ENCODE results near the gene TXNRD1.

GRCh38 chr12:104296718-104297117 lies 81.1 kb downstream of the TXNRD1 start:
- TF ChIP-seq, protein P1, sequence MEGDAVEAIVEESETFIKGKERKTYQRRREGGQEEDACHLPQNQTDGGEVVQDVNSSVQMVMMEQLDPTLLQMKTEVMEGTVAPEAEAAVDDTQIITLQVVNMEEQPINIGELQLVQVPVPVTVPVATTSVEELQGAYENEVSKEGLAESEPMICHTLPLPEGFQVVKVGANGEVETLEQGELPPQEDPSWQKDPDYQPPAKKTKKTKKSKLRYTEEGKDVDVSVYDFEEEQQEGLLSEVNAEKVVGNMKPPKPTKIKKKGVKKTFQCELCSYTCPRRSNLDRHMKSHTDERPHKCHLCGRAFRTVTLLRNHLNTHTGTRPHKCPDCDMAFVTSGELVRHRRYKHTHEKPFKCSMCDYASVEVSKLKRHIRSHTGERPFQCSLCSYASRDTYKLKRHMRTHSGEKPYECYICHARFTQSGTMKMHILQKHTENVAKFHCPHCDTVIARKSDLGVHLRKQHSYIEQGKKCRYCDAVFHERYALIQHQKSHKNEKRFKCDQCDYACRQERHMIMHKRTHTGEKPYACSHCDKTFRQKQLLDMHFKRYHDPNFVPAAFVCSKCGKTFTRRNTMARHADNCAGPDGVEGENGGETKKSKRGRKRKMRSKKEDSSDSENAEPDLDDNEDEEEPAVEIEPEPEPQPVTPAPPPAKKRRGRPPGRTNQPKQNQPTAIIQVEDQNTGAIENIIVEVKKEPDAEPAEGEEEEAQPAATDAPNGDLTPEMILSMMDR (IDR thresholded peaks at IDR 0.05) = no peak
- no peak for TF ChIP-seq POLR2A (IDR thresholded peaks at IDR 0.05)
- TF ChIP-seq EP300 (IDR thresholded peaks at IDR 0.05) = no peak

Measured in ovary (tissue), 3 donors.